GM12874 (cell line): ENCODE measurements around the gene SPATA31D1.

Experiments
- TF ChIP-seq, protein P1 (sequence below): IDR thresholded peaks from 2 replicates; pipeline ENCODE4 v1.5.1; 2011; ENCODE audit warnings: low read depth, mild to moderate bottlenecking, control low read depth, low read length, moderate library complexity; ENCODE audit not compliant: insufficient read depth

SPATA31D1 gene

DNA sequence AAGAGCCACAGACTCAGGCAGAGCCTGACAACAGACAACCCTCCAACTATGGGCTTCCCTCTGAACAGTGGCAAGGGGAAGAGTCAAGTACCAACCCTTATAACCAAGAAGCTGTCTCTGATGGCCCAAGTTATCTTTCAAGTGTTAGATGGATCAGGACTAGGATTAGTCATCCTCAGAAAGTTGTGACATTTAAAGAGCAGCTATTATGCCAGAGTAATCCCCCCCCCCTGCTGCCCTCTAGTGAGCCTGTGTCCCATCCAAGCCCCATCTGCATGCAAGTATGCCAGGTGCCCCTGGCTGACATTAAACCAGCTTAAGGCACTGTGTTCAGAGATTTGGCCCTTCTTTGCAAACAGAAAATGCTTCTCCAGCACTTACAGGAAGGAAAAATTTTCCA lies 16.8 kb upstream of the SPATA31D1 start:
- TF ChIP-seq, protein P1, sequence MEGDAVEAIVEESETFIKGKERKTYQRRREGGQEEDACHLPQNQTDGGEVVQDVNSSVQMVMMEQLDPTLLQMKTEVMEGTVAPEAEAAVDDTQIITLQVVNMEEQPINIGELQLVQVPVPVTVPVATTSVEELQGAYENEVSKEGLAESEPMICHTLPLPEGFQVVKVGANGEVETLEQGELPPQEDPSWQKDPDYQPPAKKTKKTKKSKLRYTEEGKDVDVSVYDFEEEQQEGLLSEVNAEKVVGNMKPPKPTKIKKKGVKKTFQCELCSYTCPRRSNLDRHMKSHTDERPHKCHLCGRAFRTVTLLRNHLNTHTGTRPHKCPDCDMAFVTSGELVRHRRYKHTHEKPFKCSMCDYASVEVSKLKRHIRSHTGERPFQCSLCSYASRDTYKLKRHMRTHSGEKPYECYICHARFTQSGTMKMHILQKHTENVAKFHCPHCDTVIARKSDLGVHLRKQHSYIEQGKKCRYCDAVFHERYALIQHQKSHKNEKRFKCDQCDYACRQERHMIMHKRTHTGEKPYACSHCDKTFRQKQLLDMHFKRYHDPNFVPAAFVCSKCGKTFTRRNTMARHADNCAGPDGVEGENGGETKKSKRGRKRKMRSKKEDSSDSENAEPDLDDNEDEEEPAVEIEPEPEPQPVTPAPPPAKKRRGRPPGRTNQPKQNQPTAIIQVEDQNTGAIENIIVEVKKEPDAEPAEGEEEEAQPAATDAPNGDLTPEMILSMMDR = no peak

DNA sequence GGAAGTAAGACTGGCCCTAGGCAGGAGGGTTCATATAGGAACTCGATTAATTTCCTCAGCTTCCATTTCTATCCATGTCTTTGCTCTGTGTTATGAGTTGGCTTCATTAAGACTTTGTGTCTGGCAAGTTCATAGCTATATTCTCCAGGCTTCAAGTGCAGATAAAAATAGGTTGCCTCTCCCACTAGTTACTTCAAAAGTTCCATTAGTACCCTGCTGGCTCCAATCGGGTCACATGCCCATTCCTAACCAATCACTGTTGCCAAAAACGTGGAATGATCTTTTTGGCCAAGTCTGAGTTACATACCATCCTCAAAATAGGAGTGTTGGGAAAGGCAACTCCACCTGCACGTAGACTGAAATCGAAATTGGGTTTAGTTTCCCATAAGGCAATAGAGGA lies 13.8 kb upstream of the SPATA31D1 start:
- TF ChIP-seq, protein P1 = no peak

DNA sequence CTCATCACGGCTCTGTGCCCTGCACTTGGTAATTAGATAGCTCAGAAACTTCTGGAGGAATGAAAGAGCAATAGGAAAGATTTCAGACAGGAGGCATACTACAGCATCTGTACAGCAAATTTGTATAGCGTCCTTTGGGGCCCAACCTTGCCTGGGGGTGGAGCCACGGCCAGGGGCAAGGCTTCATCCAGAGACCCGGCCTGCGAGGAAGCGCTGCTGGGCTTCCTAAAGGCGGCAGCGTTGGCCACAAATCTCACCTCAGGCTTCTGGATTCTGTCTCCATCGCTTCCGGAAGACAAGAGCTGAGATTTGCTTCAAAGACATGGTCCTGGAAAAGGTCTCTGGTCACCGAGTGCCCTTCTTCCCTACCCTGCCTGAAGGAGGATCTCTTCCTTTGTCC lies 12.2 kb upstream of the SPATA31D1 start:
- TF ChIP-seq, protein P1 = no peak

DNA sequence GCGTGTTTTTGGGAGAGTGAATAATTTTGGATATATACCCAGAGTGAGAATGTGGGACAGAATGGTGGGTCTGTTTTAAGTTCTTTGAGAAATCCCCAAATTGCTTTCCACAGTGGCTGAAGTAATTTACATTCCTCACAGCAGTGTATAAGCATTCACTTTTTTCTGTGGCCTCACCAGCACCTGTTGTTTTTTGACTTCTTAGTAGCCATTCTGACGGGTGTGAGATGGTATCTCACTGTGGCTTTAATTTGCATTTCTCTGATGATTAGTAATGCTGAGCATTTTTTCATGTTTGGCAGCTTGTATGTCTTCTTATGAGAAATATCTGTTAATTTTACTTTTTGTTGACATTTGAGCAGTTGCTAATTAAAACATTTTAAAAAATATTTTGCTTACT lies 9.4 kb upstream of the SPATA31D1 start:
- TF ChIP-seq, protein P1 = no peak

DNA sequence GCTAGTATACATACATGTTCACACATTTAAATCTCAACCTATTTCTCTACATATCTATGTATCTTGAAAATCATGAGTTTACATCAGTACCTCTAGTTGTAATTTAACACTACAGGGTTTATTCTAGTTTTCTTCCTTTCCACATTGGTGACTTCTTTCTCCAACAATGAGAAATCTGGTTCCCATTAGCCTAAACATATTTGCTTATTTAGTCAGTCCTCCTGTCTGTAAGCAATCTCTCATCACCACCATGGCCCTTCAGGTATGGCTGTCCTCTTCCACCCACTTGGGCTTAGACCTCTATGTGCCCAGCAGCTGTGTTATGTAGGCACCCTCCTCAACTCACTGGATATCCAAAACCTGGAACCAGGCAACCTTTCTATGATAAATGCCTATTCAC lies 8.0 kb upstream of the SPATA31D1 start:
- TF ChIP-seq, protein P1 = no peak

DNA sequence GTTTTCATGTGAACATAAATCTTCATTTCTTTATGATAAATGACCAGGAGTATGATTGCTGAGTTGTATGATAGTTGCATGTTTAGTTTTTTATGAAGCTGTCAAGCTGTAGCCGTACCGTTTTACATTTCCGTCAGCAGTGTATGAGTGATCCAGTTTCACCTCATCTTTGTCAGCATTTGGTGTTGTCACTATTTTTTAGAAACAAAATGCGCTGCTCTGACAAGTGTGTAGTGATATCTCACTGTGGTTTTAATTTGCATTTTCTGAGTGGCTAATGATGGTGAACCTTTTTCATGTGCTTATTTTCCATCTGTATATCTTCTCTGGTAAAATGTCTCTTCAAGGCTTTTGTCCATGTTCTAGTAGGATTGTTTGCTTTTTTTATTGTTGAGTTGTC lies 6.7 kb upstream of the SPATA31D1 start:
- TF ChIP-seq, protein P1 = no peak

DNA sequence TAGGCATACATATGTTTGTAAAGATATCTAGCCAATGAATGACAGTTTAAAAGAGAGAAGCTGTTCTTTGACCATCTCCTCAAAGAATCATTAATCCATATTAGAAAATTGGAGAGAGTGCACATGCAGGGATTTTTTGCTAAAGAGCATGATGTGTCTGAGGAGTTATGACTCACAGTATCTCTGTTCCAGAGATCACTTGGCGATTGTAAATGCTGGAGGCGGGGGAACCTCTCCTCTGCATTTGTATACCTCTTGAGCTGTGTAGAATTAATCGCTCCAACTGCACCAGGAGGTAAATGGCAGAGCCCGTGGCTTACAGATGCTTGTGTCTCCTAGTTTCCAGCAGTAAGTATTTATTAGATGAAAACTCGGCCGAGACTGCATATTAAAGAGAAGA lies 3.6 kb upstream of the SPATA31D1 start:
- TF ChIP-seq, protein P1 = no peak

DNA sequence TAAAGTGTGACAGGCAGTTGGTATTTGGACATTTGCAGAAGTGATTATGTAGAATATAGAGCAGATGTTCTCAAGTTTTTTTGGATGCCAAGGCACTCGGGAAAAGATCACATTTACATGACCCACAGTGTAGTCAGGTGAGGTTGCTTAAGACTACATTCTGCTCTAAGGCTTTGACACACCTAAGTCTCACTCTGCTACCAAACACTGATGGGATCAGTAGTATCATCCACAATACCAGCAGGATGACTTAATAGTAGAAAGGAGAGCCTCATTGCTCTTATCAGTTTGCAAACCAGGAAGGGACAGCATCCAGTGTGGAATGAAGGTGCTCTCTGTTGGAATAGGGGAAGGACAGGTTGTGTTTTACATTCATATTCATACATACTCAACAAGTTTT lies 2.5 kb upstream of the SPATA31D1 start:
- TF ChIP-seq, protein P1 = no peak
